K562 (cell line): Measurements from ENCODE around the gene HINT2. TPM values are rescaled to one million over a fixed set of nuclear protein-coding genes. Genes with fewer than 3 reads are reported as not detected.

ENCODE experiments used
- ATAC-seq: fragments of 200-7000 bp; cut with Tn5 transposase; 3 replicates; pipeline ENCODE4 v1.9.1; 2020; ENCODE audit warnings: moderate library complexity
- BruUV-seq: library from RNA; stranded (reverse); fragments of 400-500 nt; replicated peaks from 2 replicates; lab custom pipeline; 2021; lab: Mats Ljungman, UMichigan
- CTCF ChIA-PET: fragments of 300-600 bp; formaldehyde crosslinking; extraction: SDS; loops from one replicate; lab custom pipeline; 2021; ENCODE audit warnings: low intra/inter-chr PET ratio; lab: Yijun Ruan, JAX
- POLR2A ChIA-PET: fragments of 300-600, 350-650 bp; sonication (Branson Sonifier 250); formaldehyde crosslinking; extraction: SDS; loops from one replicate; lab custom pipeline; 2021; ENCODE audit warnings: antibody characterized with exemption, inconsistent platforms; lab: Yijun Ruan, JAX
- DNase-seq, 4 experiments: peaks; one replicate each; pipeline versions ENCODE4 v3.0.0 to v3.0.0-alpha.2; 2011 to 2018; ENCODE audit warnings: low spot score in 3 of 4, mixed read lengths in 3 of 4; ENCODE audit errors: extremely low read depth in 1 of 4
- FAIRE-seq: peaks from 2 replicates; lab custom pipeline; 2011; peaks lifted over from hg19 to GRCh38; lab: Jason Lieb, UNC
- H2AFZ ChIP-seq: 2 replicates; pipeline ENCODE4 v1.6.0; 2011; ENCODE audit warnings: low read depth, low read length, control low read depth, inconsistent platforms
- H3K27ac ChIP-seq: fragments of 200-600 bp; 3 replicates; pipeline ENCODE4 v1.8.0; 2011; ENCODE audit warnings: low read depth, mild to moderate bottlenecking, control low read depth, inconsistent platforms, low read length, moderate library complexity, mixed read lengths; ENCODE audit errors: extremely low read depth
- H3K27me3 ChIP-seq, 2 experiments: fragments of 300-600 bp in 1 of 2; 2 replicates in 1 of 2; 3 replicates in 1 of 2; pipeline versions ENCODE4 v1.6.0 to v1.8.0; 2011; ENCODE audit warnings: inconsistent platforms in 2 of 2, low read length in 2 of 2, mild to moderate bottlenecking in 1 of 2, mixed read lengths in 1 of 2, moderate library complexity in 1 of 2; ENCODE audit not compliant: control insufficient read depth in 2 of 2, insufficient read depth in 2 of 2
- H3K36me3 ChIP-seq: fragments of 300-600 bp; 3 replicates; pipeline ENCODE4 v1.8.0; 2011; ENCODE audit warnings: mild to moderate bottlenecking, low read length, inconsistent platforms; ENCODE audit not compliant: control insufficient read depth, insufficient read depth
- H3K4me1 ChIP-seq, 2 experiments: fragments of 200-600 bp in 1 of 2; replicated peaks in 1 of 2; 2 replicates in 1 of 2; 3 replicates in 1 of 2; pipeline versions ENCODE4 v1.5.1 to v1.8.0; 2011; ENCODE audit warnings: inconsistent platforms in 2 of 2, low read length in 2 of 2, mild to moderate bottlenecking in 1 of 2, mixed read lengths in 1 of 2, moderate library complexity in 1 of 2; ENCODE audit not compliant: control insufficient read depth in 2 of 2, insufficient read depth in 2 of 2
- H3K4me2 ChIP-seq: 2 replicates; pipeline ENCODE4 v1.6.1; 2011; ENCODE audit warnings: low read length, control low read depth, inconsistent platforms, mixed read lengths; ENCODE audit not compliant: insufficient read depth
- H3K4me3 ChIP-seq: fragments of 200-600 bp; sonication (generic), shearing (Covaris generic); 2 replicates; pipeline ENCODE4 v1.5.1; 2016; ENCODE audit warnings: control low read depth, inconsistent platforms
- H3K79me2 ChIP-seq: fragments of 200-600 bp; 3 replicates; pipeline ENCODE4 v1.8.0; 2011; ENCODE audit warnings: low read length, inconsistent platforms; ENCODE audit not compliant: control insufficient read depth, insufficient read depth
- H3K9ac ChIP-seq, 2 experiments: 2 replicates each; pipeline versions ENCODE4 v1.6.0 to v1.6.1; 2011; ENCODE audit warnings: low read depth in 2 of 2, low read length in 2 of 2, control low read depth in 1 of 2, inconsistent platforms in 1 of 2, mild to moderate bottlenecking in 1 of 2, mixed read lengths in 1 of 2; ENCODE audit not compliant: insufficient read depth in 1 of 2
- H3K9me1 ChIP-seq: one replicate; pipeline ENCODE4 v1.6.0; 2011; ENCODE audit warnings: inconsistent platforms, mild to moderate bottlenecking, low read length, moderate library complexity; ENCODE audit not compliant: control insufficient read depth, insufficient read depth
- H3K9me3 ChIP-seq: replicated peaks from 2 replicates; pipeline ENCODE4 v1.5.1; 2011; ENCODE audit warnings: low read depth, low read length, inconsistent platforms; ENCODE audit not compliant: control insufficient read depth, insufficient read depth
- H4K20me1 ChIP-seq: replicated peaks from 2 replicates; pipeline ENCODE4 v1.6.1; 2011; ENCODE audit warnings: low read length, inconsistent platforms, mixed read lengths; ENCODE audit not compliant: control insufficient read depth, insufficient read depth
- BRD4 ChIP-seq: fragments of 200-600 bp; sonication (generic); IDR thresholded peaks from 2 replicates; pipeline ENCODE4 v1.6.1; 2017; ENCODE audit warnings: inconsistent platforms
- FOS ChIP-seq: IDR thresholded peaks from 3 replicates; pipeline ENCODE4 v1.6.1; 2011; ENCODE audit not compliant: insufficient read length; ENCODE audit errors: extremely low read depth
- MAFF ChIP-seq: IDR thresholded peaks from 2 replicates; pipeline ENCODE4 v1.6.1; 2012; ENCODE audit warnings: low read length, improper control_type of control experiment
- MIER1 ChIP-seq: fragments of 450-650 bp; IDR thresholded peaks from 2 replicates; pipeline ENCODE4 v1.6.1; 2016; ENCODE audit warnings: antibody characterized with exemption, mild to moderate bottlenecking, low read depth
- RAD21 ChIP-seq, 2 experiments: fragments of 250-450 bp in 1 of 2; fragments of 450-650 bp in 1 of 2; sonication (Bioruptor Pico) in 1 of 2; formaldehyde crosslinking in 1 of 2; IDR thresholded peaks in 1 of 2; conservative IDR thresholded peaks in 1 of 2; 2 replicates each; pipeline versions ENCODE4 v1.4.0 to v1.8.0; 2020 to 2022; ENCODE audit warnings: mild to moderate bottlenecking in 2 of 2, moderate library complexity in 1 of 2
- U2AF2 ChIP-seq: fragments of 200-400 bp; formaldehyde crosslinking; optimal IDR thresholded peaks from 2 replicates; pipeline ENCODE3; 2017; ENCODE audit warnings: low read depth, mild to moderate bottlenecking, low read length
- ZNF511 ChIP-seq: sonication (generic); formaldehyde crosslinking; IDR thresholded peaks from 2 replicates; pipeline ENCODE4 v1.8.0; 2022; ENCODE audit warnings: mild to moderate bottlenecking, missing genetic modification reagents
- WGBS: fragments of 100-300 bp; shearing (Covaris generic); methylation state at CpG from one replicate; pipeline ENCODE4 v1.1.6; 2016; ENCODE audit warnings: low coverage, mixed read lengths; ENCODE audit not compliant: insufficient coverage; ENCODE audit errors: missing lambda C conversion rate; 5-methylcytosine and 5-hydroxymethylcytosine counted together
- in situ Hi-C: fragments of 300-500 bp; cut with MboI; formaldehyde crosslinking; loops from 4 replicates; pipeline ENCODE4 v1.15.0; 2018; ENCODE audit warnings: inconsistent platforms, mixed read lengths
- intact Hi-C: fragments of 100-400 bp; cut with micrococcal nuclease; formaldehyde crosslinking; loops from 2 replicates; pipeline ENCODE4 v1.14.2; 2022
- polyA plus RNA-seq, 8 experiments: library from polyadenylated mRNA; depleted of rRNA in 4 of 8; stranded (reverse) in 5 of 8; unstranded in 3 of 8; fragments of >200 nt; fragmentation: Nextera tagmentation in 2 of 8; fragmentation: Illumina TruSeq in 1 of 8; extraction: Ambion mirVana in 2 of 8; extraction: Trizol in 1 of 8; gene quantifications; 2 replicates each; pipeline versions ENCODE4 v1.2.1 to v1.2.3, GENCODE V29; 2011 to 2014; ENCODE audit warnings: inconsistent platforms in 1 of 8, missing spikeins in 1 of 8
- total RNA-seq, 7 experiments: library from RNA; depleted of rRNA in 6 of 7; stranded (reverse); fragments of >200 nt in 6 of 7; fragmentation: Illumina TruSeq in 2 of 7; extraction: Trizol in 2 of 7; gene quantifications; 2 replicates each; pipeline versions ENCODE4 v1.2.1 to v1.2.3, GENCODE V29; 2011 to 2021; ENCODE audit warnings: low replicate concordance in 1 of 7

HINT2 gene
- total and polyA plus RNA-seq, 9 of the 15 experiments (the other 6 are each of a cell fraction or from before 2014, with no cell fraction given) = 5.6 to 44.1 (median 27.9) TPM

GRCh38 chr9:35827486-35827885 lies 12.6 kb upstream of the HINT2 start:
- 31% methylated on average over 3 of the region's 3 CpGs for WGBS
- Histone ChIP-seq H3K9me3 (no peaks in the 10 kb centered on the region), H3K27me3 (no peaks in the 10 kb centered on the region), H3K4me2 (no peak overlapping the region), H3K36me3 (no peaks in the 10 kb centered on the region), H4K20me1 (no peaks in the 10 kb centered on the region), H3K9ac (no peak overlapping the region), H3K79me2 (no peaks in the 10 kb centered on the region), H3K4me3 (no peak overlapping the region), H2AFZ (no peak overlapping the region), H3K4me1 (peaks cover 0 to 12% of the 10 kb centered on the region in 2 experiments; a peak in 3 of 5 replicates), H3K9me1 (no peaks in the 10 kb centered on the region), H3K27ac (no peak overlapping the region)
- ATAC-seq = no peak
- no TSS peak for BruUV-seq
- TF ChIP-seq BRD4 (no peak), U2AF2 (no peak), RAD21 (CRISPR knock-in tag; conservative IDR thresholded peaks at IDR 0.05 in 1 of 2, IDR thresholded peaks at IDR 0.05 in 1 of 2) (no peak), MIER1 (no peak), MAFF (no peak), FOS (no peak), ZNF511 (CRISPR knock-in tag) (no peak)
- no peak for FAIRE-seq
- ChIA-PET CTCF (interaction anchor here (2.4 kb wide), 1 partner anchor 54 kb away, joined by 19 read pairs; no protein-coding TSS in a partner anchor), POLR2A (no interaction called here)
- in situ Hi-C loops (no loop called here), intact Hi-C loops (loop anchor here (2.0 kb wide), 1 partner anchor 55 kb away; no protein-coding TSS in a partner anchor)
- no peak for DNase-seq
